ENCODE measurements around the gene OR9Q1.
"Not testable (repeated sequence)": the region's sequence is repeated elsewhere in the genome, so short reads cannot be mapped to it uniquely, and the experiment has no call there.

Gene OR9Q1

GRCh38 chr11:58142761-58143160 is 119.1 kb downstream of the OR9Q1 start:
- no peak for DNase-seq

DNA sequence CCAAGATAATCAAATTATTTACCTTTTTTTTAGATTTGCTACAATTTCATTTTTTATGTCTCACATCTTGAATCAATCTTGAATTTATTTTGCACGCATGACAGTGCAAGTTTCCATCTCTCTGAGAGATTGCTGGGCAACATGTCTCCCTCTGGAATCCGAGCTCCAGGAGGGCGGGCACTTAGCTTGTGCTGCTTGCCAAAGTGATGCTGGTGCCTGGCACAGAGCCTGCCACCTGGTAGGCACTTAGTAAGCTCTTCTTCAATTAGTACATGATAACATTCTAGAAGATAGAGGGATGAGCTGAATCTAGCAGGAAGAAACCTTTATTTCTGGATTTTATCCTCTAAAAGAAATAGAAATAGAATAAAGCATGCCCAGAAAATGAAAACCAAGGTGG is 129.1 kb downstream of the OR9Q1 start:
- DNase-seq = no peak

- DNase-seq = no peak
These were observed 140.7 kb downstream of the OR9Q1 start for GRCh38 chr11:58164389-58164788.

- no peak for DNase-seq
These were observed 141.3 kb downstream of the OR9Q1 start for GRCh38 chr11:58164990-58165389.

- DNase-seq = no peak
These were observed 141.9 kb downstream of the OR9Q1 start for GRCh38 chr11:58165504-58166106.

DNA sequence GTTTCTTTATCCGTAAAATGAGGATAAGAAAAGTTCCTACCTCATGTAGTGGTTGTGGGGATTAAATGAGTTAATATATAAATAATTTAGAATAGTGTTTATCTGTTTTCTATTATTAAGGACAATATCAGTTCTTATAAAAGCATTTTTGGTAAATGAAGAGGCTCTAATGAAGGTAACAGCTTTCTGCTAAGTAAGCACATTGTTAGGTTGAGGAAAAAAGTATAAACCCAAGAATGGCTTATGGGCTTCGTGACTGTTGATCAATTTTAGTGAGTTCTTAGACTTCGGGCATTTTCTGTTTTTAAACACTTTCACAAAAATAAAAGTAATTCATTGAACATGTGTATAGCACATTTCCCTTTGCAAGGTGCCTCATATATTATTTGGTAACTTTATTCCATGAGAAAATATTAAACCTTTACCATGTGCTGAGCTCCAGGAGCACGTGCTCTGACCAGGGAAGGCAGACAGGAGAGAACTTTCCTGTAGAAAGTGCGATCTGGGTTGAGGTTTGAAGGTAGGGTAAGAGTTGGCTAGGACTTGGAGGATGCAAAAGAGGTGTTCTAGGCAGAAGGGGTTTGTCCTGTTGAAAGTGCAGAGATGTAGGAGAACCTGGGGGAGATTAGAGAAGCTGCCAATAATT is 153.9 kb downstream of the OR9Q1 start:
- DNase-seq = no peak

DNA sequence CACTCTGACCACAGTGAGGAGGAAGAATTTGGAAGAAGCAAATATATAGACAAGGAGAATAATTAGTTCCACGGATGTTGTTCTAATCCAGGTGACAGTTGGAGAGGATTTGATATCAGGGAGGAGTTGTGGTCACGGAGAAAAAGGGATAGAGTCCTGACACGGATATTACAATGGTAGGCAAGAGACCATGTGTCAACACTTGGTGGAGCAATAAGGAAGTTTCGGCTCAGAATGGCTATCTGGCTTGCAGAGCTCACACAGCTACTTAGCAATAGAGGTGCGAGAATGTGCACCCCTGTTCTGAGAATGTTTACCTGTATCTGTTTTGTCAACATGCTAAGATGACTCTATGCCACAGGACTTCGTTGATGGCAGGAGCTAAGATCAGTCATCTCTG is 154.8 kb downstream of the OR9Q1 start:
- DNase-seq = no peak

GRCh38 chr11:58179648-58180047 is 156.0 kb downstream of the OR9Q1 start:
- DNase-seq = no peak

GRCh38 chr11:58186938-58187337 is 163.3 kb downstream of the OR9Q1 start:
- DNase-seq = no peak

- DNase-seq = no peak
These were observed 165.1 kb downstream of the OR9Q1 start, which contains the start of gene OR9Q2 for GRCh38 chr11:58188770-58189169. TSS of gene OR9Q2 (plus strand) at chr11:58189070. CDS start at chr11:58190491, 1,421 bp downstream.

DNA sequence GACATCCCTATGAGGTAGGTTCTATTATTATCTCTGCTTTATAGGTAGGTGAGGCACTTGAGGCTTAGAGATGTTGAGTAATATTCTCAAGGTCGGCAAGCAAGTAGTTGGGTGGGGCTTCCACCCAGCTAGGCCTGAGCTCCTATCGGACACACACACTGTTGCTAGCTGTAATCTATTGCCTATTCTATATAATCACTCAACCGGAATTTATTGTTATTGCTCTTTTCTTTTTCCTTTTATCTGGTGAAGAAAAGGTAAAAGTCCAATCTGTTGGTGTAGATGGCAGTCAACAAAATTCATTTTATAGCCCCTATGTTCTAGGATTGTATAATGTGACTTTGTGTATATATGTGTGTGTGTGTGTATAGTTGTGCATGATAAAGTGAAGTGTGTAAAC is 168.5 kb downstream of the OR9Q1 start:
- no peak for DNase-seq

- no peak for DNase-seq
These were observed 169.7 kb downstream of the OR9Q1 start for GRCh38 chr11:58193391-58193790.

DNA sequence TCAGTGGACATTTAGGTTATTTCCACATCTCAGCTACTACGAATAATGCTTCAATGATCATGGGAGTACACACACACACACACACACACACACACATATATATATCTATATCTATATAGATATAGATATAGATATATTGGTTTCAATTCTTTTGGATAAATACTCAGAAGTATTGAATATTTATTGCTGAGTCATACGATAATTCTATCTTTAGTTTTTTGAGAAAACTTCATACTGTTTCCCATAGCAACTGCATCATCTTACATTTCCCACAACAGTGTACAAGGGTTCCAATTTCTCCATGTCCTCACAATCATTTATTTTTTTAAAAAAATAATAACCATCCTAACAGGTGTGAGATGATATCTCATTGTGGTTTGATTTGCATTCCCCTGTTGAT is 172.3 kb downstream of the OR9Q1 start:
- no peak for DNase-seq

- DNase-seq = no peak
These were observed 175.6 kb downstream of the OR9Q1 start for GRCh38 chr11:58199271-58199670.

DNA sequence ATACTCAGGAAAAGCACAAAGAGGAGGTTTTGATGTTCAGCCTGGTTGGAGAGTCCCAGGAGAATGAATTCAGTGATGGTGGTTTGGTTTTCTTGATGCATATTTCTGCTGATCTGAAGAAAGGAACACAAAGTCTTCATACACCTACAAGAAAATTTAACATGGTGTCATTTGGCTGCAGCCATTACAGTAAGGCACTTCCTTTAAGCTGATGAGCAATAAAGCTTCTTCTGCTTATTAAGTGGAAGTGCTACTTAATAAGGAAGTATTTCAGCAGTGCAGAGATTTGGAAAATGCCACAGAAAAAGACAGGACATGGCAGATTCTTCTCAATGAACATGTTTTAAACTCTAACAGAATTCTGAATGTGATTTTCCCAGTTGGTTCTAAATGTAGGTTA is 180.4 kb downstream of the OR9Q1 start, which contains the start of gene OR1S2:
OR1S2 (minus strand) TSS at position 101 of the 400 bp plus-strand sequence; CDS start at position 101, 0 bp downstream.
- no peak for DNase-seq

- not testable (repeated sequence) for DNase-seq
These were observed 188.7 kb downstream of the OR9Q1 start, which contains the start of gene OR1S1 for GRCh38 chr11:58212420-58212819. TSS of gene OR1S1 (plus strand) at chr11:58212720.

- DNase-seq = no peak
These were observed 192.8 kb downstream of the OR9Q1 start for GRCh38 chr11:58216476-58216875.

DNA sequence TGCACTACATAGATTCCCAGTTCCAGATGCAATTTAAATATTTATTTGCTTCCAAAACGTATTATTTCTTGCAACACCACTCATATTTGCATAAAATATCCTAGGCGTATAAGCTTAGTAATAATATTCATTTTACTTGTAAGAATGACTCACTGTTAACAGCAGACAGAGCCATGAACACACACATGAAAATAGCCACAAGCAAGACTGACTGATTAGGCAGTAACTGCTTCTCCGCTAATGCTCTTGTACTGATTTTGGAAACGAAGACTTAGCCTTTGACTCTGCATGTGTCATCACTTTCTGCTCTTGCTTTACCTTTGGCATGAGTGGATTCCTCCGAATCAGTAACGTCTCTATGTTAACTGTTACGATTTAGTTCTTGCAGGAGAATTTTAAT is 199.0 kb downstream of the OR9Q1 start:
- no peak for DNase-seq

GRCh38 chr11:58227956-58228615 is 204.4 kb downstream of the OR9Q1 start:
- DNase-seq = no peak

All from NCI-H1105 treated with DMSO at 0.1 percent for 48 hours (cell line).